Measurements from ENCODE around the gene FHL1.

GRCh38 chrX:136147976-136148375 lies 643 bp downstream of the FHL1 start:
- TF ChIP-seq POLR2A (IDR thresholded peaks at IDR 0.05) (no peak), CTCF (IDR thresholded peaks at IDR 0.05) (no peak)
